Suprapubic skin (tissue), 3 donors: Measurements from ENCODE around the gene SLC6A12.

Experiments used
- CTCF ChIP-seq, 2 donors: fragments of 200-600 bp in 1 of 2; fragments of 450-650 bp in 1 of 2; sonication (generic) in 1 of 2; IDR thresholded peaks; one replicate each; pipeline ENCODE4 v1.5.1; 2016 to 2019; ENCODE audit warnings: antibody characterized with exemption in 2 of 2, mild to moderate bottlenecking in 1 of 2, moderate library complexity in 1 of 2
- EP300 ChIP-seq: sonication (generic); formaldehyde crosslinking; IDR thresholded peaks from one replicate; pipeline ENCODE4 v1.6.1; 2017; ENCODE audit warnings: antibody characterized with exemption
- POLR2A ChIP-seq, 2 donors: fragments of 450-650 bp; IDR thresholded peaks; one replicate each; pipeline ENCODE4 v1.6.1; 2017; ENCODE audit warnings: antibody characterized with exemption in 2 of 2, mild to moderate bottlenecking in 2 of 2, moderate library complexity in 2 of 2

GRCh38 chr12:163406-163986, 50.5 kb downstream of the SLC6A12 start:
- TF ChIP-seq POLR2A (IDR thresholded peaks at IDR 0.05), result no peak
- TF ChIP-seq CTCF (IDR thresholded peaks at IDR 0.05), result no peak
- no peak for TF ChIP-seq EP300
